ENCODE data around the gene NR4A1. TPM values are rescaled to one million over a fixed set of nuclear protein-coding genes. Genes with fewer than 3 reads are reported as not detected.

The NR4A1 gene
- total RNA-seq, 1 donor from 2014 or later = 16.9 TPM

DNA sequence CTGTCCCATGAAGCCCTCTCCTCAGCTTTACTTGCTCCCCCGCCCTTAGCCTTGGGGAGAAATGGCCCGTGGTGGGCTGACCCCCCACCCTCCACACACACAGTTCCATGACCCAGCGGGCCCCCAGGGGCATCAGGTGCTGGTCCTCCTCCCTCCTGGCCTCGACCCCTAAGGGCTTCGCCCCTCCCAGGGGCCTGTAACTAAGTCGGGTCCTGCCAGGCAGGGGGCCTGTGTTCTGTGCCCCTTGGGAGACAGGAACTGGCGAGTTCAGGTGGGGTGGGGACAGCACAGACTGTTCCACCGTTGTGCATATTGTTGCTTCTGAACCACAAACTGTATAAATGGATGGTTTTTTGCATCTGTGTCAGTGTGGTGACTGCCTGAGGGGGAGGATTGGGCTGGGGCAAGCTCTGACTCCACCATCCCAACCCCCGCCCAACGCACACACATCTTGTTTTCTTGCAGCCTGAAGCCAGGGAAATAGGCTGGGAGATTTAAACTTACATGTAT lies 35.7 kb upstream of the NR4A1 start:
- intact Hi-C loops (cut with micrococcal nuclease) = no loop called here

DNA sequence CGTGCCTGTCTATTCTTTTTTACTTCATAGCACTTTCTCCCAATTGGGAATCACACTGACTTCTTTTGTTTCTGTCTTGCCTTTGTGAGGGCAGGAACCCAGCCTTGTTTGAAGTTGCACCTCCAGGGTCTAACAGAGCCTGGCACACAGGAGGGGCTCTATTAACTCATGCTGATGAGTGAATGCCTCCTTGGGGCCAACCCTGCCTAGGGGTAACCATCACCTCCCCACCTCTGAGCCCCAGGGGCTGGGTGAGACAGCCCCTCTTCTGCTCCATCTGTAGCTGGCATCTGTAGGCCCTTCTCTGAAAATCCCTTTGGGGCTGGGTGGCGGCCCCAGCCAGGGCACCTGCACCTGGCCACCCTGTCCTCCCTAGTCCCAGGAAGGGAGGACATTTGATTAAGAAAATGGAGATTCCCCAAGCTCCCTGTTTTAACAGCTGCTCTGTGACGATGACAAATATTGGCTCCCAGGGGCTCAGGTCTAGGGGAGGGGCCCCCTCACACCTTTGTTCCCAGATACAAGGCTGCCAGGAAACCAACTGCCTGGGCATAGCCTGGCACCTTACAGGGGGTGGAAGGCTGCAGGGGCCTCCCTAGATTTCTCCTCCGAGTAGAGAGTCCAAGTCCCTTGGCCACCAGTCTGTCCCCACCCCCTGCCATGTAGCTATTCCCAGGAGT lies 32.7 kb upstream of the NR4A1 start:
- intact Hi-C loops (cut with micrococcal nuclease) = no loop called here

DNA sequence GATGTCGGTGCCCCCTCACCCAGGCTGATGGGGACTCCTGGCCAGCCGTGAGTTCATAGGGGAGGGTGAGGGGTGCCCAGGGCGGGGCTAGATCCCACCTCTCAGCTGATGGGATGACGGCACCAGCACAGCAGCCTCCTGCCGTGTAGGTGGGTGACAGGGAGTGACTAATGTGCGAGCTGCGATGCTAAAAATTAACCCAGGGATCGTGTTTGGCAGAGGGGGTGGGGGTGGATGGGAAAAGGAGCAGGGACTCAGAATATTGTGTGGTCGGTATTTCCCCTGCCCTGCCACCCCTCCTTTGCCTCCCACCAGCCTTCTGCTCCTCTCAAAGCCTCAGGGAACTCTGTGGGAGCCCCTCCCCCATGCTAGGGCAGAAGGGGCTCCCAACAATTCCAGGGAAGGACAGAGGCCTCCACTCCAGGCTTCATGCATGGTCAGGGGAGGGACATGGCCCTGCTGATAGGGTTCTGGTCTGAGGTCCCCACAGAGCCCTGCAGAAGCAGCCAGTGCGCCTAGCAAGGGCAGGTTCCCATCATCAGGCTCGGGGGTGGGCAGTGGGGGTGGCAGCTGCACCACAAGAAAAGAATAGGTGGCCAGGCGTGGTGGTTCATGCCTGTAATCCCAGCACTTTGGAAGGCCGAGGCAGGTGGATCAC lies 32.0 kb upstream of the NR4A1 start:
- intact Hi-C loops (cut with micrococcal nuclease) = no loop called here

DNA sequence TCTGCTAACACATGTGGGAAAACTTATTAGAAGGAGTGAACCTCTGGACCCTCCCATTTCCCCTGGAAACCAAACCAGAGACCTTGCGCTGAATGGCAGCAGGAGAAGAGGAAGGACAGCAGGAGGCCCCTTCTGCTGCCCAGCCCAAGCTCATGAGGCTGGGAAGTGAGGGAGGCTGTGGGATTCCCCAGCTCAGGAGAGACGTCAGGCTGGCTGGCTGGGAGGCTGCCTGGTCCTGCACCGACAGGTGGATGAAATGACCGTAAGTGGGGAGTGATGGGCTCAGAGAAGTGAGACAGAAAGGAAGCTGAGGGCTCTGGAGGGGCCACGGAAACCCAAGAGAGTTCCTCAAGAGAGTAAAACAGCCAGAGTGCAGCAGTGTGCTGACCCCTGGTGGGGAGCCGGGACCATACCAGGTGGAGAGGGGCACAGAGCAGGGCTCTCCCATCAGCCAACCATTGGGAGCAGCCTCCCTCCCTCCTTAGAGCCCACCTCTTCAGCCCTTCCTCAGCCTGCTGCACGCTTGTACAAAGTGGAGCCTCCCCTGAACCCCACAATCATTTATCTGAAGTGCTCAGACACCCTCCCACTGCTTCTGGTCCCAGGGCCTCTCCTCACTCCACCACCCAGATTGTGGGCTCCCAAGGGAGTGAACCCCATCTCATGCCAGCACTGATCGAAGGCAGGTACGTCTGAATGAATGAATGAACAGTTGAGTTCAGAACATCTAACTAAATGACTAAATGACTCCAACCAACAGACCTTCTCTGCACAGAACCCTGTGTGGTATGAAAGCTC lies 30.5 kb upstream of the NR4A1 start:
- intact Hi-C loops (cut with micrococcal nuclease) = loop anchor here (1.0 to 10.0 kb wide), 3 partner anchors 27 to 984 kb away; partner anchors contain the start of gene EIF4B

DNA sequence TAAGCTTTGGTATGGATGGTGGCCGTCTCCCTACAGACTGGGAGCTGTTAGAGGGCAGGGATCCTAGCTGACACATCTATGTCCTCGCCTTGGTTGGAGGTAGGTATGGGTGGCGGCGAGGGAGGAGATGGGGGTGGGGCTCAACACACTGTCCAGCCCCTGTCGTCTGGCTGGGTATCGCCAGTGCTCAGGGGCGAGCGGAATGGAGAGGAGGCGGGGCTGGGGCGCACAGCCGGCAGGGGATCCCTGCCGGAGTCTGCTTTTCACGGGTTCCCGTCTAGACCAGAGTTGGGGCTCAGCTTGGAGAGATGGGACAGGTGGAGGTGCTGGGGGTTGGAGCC lies 28.4 kb upstream of the NR4A1 start:
- intact Hi-C loops (cut with micrococcal nuclease) = loop anchor here (1.0 to 10.0 kb wide), 5 partner anchors 16 to 982 kb away; partner anchors contain the start of genes ACVR1B, EIF4B and SLC4A8

DNA sequence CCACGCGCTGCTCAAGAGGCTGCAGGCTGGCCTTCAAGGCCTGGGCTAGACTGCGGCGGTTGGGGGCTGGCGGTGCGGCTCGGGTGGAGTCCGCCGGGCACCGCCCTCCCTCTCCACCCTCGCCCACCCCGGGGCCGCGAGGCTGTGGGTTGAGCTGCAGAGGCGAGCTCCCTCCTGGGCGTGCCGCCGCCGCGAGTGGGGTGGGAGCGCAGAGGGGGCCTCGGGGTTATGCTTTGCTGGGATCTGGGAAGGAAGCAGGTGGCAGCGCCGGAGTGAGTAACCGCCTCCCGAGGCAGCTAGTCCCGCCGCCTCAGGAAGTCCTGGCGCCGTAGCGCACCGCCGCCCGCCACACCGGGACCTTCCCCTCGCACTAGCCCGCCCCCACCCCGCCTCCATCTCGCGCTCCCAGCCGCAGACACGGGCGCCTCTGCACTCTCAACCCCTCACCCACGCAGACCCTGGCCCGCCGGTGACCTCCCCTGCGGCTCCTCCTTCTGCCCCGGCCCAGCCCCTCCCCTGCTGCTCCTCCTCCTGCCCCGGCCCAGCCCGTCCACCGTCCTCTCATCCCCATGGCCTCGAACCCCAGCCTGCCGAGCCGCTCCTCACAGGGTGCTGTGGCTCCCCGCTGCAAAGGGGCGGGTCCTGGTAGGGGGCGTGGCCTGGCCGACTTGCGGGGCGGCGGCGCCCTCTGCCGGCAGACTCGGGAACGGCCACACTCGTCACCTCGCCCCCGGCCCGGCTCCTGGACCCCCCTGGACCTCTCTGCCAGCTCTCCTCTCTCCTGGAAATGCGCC lies 27.9 kb upstream of the NR4A1 start:
- intact Hi-C loops (cut with micrococcal nuclease) = loop anchor here (1.0 to 10.0 kb wide), 5 partner anchors 16 to 981 kb away; partner anchors contain the start of genes ACVR1B, EIF4B and SLC4A8

DNA sequence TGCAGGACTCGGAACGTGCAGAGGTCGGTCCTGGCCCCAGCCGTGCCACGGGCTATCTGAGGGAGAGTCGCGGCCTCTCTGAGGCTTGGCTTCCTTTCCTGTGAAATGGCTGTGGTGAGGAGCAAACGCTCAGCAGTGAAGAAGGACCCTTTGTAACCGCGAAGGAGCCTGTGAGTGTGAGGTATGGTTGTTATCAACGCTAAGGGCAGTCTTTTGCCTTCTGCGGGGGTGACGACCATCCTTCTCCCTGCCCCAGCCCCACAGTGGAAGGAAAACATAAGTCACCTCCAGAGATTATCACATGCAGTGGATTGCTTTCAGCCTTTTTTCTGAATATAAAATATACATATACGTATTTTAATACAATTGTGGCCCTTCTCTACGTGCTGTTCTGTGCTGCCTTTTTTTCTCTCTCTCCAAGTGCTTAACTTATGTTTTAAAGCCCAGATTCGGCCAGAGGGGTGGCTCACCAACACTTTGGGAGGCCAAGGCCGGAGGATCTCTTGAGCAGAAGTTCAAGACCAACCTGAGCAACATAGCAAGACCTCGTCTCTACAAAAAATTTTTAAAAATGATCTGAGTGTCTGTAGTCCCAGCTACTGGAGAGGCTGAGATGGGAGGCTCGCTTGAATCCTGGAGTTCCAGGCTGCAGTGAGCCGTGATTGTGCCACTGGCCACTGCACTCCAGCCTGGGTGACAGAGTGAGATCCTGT lies 27.1 kb upstream of the NR4A1 start:
- intact Hi-C loops (cut with micrococcal nuclease) = loop anchor here (1.0 to 10.0 kb wide), 7 partner anchors 17 to 981 kb away; partner anchors contain the start of genes ACVR1B, EIF4B and SLC4A8

DNA sequence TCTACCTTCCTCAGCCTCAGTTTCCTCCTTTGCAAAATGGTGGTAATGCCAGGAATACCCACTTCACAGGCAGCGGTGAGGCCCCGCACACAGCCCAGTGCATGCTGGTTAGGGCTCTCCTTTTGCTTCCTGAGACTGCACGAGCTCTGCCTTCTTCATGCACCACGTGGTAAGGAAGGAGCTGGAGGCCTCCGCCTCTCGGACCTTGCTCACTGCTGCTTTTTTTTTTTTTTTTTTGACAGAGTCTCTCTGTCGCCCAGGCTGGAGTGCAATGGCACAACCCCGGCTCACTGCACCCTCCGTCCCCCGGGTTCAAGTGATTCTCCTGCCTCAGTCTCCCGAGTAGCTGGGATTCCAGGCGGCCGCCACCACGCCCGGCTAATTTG lies 26.4 kb upstream of the NR4A1 start:
- intact Hi-C loops (cut with micrococcal nuclease) = loop anchor here (1.0 to 10.0 kb wide), 12 partner anchors 8 to 980 kb away; partner anchors contain the start of genes ATG101, EIF4B and NR4A1

DNA sequence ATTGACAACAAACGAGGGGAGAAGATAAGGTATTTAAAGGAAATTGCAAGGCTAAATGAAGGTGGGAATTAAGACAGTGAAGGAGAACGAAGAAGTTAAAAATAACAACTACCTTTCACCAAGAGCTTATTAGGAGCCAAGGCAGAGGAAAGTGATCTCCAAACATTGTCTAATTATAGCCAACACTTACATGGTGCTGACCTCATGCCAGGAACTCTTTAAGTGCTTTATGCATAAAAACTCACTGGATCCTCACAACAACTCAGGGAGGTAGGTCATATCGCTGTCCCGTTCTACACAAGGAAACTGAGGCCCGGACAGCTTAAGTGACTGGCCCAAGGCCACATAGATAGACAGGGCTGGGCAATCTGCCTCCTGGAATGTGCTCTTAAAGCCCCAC lies 25.0 kb upstream of the NR4A1 start:
- intact Hi-C loops (cut with micrococcal nuclease) = loop anchor here (10.0 kb wide), 1 partner anchor 979 kb away; the partner anchor contains the start of gene EIF4B

DNA sequence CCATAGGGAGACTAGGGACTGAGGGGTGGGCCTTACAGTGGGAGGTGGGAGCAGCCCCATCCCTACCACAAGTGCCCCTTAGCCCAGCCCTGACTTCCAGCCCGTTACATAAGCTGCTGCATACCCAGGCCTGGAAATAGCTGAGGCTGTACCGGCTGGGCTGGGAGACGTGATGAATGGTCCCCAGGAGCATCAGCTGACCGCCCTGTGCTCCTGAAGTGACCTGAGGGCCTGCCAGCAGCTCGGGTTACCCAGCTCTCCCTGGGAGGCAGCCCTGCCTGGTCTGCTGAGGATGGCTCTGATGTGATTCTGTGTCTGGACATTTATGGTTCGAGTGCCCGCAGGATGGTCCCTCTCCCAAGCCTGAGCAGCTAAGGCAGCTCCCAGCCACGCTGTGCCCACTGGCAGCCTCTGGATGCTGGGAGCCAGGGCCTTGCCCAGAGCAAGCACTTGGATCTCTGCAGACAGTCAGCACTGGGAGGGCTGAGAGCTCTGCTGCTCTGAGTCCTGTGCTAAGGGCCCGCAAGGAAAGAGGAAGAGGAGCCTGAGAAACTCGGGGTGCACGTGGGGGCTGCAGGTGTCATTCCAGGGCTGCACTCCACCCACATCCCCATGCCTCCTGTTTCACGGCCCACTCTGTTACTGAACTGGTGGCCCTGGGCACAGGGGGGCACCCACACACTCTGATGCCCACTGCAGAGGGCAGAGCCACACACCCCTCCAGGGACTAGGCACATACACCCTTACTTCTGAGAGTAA lies 24.0 kb upstream of the NR4A1 start:
- intact Hi-C loops (cut with micrococcal nuclease) = loop anchor here (10.0 kb wide), 1 partner anchor 978 kb away; the partner anchor contains the start of gene EIF4B

DNA sequence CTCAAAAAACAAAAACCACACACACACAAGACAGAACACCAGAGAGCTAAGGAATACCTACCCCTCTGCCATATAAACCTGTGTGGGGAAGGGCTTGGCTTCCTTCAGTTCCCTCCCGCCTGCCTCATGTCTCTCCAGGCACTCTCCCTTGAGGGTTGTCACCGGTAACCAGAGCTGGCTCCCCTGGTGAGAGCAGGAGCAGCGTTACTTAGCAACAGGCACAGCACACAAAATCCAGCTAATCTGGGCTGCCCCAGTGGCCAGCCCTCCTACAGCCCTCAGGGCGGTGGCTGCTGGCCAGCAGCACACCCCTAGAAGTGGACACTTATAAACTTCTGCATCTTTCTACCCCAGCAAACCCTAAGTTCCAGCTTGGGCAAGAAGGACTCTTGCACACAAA lies 21.6 kb upstream of the NR4A1 start:
- intact Hi-C loops (cut with micrococcal nuclease) = loop anchor here (2.0 to 10.0 kb wide), 2 partner anchors 81 to 975 kb away; partner anchors contain the start of gene EIF4B

DNA sequence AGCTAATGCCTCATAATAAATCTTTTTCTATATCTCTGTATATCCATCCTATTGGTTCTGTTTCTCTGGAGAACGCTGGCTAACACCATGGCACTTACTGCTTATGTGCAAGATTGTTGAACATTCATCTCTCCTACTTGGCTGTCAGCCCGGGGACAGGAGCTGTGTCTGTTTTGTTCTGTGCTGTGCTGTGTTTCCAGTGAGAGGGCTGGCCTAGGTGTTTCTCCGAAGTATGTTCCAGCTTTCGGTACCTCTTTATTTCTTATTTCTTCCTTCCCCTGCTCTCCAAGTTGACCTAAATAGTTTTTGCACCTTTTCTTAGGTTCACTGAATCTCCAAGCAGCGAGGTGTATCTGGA lies 18.8 kb upstream of the NR4A1 start:
- intact Hi-C loops (cut with micrococcal nuclease) = no loop called here

DNA sequence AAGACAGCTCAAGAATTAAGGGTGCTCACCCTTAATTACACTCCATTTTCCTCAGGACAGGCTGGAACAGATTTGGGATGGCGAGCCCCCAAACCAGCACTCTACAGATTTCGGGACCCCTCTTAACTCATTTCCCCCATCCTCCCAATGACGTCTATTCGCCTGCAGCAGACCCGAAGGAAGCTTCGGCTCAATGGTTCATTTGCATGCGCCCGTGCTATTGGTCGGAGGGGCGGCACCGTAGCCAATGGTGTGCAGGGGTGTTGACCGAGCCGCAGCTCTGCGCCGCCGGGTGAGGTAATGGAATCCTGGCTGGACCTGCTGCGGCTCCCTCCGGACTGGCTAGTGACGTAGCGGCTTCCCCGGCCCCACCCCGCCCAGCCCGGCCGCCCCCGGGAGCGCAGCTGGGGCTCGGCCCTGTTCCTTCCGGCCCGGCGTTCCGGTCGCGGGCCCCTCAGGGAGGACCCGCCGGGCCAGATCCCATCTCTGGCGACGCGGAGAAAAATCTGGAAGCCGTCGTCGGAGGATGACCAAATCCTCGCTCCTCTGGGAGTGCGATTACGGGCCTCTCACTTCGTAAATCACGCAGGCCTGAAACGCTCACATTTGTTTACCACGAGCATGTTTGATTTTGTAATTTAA lies 18.3 kb upstream of the NR4A1 start:
- intact Hi-C loops (cut with micrococcal nuclease) = loop anchor here (1.0 kb wide), 3 partner anchors 8 to 36 kb away; partner anchors contain the start of genes ATG101 and NR4A1

DNA sequence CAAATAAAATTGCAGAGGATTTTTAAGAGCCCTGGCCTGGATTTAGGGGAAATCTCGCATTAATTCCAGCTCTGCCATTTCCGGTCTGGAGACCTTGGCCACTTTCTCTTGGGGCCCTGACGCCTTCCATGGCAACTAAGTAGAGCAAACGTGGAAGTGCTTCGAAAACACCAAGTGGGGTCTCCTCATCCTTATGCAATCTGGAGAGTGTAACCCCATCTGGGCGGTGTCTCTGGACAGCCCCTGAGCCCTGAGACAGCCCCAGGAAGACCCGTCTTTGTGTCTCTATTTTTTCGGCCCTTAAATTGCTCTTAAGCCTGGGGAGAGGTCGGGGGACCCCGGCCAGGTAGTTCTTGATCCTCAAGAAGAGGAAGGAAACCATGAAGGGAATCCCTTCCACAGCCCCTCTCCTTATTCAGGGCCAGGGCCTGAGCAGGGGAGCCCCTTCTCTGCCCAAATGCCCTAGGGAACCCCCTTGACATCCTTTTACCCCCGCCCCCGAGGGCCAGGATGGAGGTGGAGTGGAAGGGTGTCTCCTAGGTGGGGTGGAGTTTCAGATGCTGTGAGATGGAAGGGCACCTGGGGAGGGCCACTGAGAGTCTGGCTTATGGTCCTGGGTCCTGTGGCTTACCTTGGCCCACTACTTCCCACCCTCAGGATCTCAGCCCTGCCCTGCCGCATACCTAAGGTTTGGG lies 17.6 kb upstream of the NR4A1 start:
- intact Hi-C loops (cut with micrococcal nuclease) = loop anchor here (1.0 kb wide), 3 partner anchors 8 to 36 kb away; partner anchors contain the start of genes ATG101 and NR4A1

DNA sequence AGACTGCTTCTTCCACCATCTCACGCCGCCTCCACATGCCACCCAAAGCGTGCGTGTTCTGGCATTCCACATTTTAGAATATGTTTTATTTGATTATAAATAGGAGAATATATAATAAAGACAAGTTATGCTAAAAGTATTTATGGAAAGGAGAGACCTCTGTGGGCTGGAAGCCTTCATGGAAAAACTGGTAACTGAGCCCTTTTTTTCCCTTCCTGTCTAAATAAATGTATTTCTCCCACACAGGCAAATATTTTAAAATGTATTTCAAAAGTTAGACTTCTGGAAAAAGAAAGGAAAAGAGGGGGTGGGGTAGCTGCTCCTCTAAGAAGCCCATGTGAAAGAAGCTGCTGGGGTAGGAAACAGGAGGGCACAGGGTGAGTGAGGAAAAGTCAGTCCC lies 16.1 kb upstream of the NR4A1 start:
- intact Hi-C loops (cut with micrococcal nuclease) = no loop called here

DNA sequence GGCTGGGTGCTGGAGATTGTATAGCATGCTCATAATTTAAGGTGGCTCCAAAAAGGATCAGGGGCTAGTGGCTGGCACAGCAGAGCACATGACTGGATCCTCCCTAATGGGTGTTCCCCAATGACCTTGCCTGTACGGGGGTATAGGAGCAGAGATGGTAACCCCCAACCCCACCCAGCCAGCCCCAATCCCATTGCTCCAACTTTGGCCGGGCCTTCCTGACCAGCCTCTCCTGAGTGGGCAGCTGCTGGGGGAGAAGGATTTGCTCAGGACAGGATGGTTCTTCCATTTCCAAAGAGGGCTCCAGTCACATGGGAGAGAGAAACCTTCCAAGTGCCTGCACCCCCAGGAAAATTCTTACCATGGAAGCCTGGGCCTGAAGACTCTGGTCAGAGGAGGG lies 15.3 kb upstream of the NR4A1 start:
- intact Hi-C loops (cut with micrococcal nuclease) = no loop called here

DNA sequence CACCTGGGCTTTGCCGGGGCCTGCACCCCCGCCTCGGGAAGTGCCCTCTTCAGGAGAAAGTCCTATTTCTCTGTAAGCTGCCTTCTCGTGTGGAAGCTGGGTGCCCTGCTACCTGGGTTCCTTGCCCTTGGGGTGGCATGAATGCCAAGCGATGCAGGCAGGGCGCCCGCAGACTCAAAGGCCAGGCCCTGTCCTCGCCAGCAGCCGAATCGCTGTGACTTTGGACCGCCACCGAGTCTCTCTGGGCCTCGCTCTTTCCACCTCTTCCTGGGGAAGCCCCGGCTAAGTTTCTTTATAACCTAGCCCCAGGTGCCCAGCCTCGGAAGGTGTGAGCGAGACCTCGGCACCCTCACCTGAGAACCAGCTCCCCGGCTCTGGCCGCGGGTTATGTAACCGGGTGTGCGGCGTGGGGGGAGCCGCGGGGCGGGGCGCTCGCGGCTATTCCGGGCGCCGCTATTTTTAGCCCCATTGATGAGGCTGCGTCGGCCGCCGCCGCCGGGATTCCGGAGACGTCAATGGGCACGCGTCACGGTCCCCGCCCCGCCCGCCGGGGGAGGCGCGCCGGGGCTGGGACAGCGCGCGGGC lies 14.6 kb upstream of the NR4A1 start:
- intact Hi-C loops (cut with micrococcal nuclease) = loop anchor here (1.0 kb wide), 2 partner anchors 15 to 33 kb away; partner anchors contain the start of genes ATG101 and NR4A1

All from T-helper 1 cell treated with Interleukin-12 subunit alpha and Interleukin-12 subunit beta and Interleukin-4 antibody, amounts not matched to agents 30 ng/mL and 1 ng/mL, for 36 hours (primary cell).